GM13976 (cell line): ENCODE results near the gene NECTIN2.
"Not testable (repeated sequence)": the region's sequence is repeated elsewhere in the genome, so short reads cannot be mapped to it uniquely, and the experiment has no call there.

ENCODE experiments used
- DNase-seq: peaks from one replicate; pipeline ENCODE4 v3.0.0; 2012; ENCODE audit warnings: low spot score
- in situ Hi-C: fragments of 300-500 bp; cut with MboI; formaldehyde crosslinking; loops from one replicate; pipeline ENCODE4 v1.12.0; 2022; ENCODE audit warnings: low sequenced_read_pairs, mixed read lengths, inconsistent platforms; ENCODE audit not compliant: unreplicated experiment
- TF ChIP-seq, protein P1 (sequence below): IDR thresholded peaks from 2 replicates; pipeline ENCODE4 v1.5.1; 2012; ENCODE audit warnings: borderline replicate concordance, mild to moderate bottlenecking; ENCODE audit not compliant: insufficient read depth; ENCODE audit errors: extremely low read depth, missing control alignments, control extremely low read depth

The NECTIN2 gene

DNA sequence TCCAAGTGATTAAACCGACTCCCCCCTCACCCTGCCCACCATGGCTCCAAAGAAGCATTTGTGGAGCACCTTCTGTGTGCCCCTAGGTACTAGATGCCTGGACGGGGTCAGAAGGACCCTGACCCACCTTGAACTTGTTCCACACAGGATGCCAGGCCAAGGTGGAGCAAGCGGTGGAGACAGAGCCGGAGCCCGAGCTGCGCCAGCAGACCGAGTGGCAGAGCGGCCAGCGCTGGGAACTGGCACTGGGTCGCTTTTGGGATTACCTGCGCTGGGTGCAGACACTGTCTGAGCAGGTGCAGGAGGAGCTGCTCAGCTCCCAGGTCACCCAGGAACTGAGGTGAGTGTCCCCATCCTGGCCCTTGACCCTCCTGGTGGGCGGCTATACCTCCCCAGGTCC lies 61.5 kb downstream of the NECTIN2 start:
- no peak for DNase-seq
- TF ChIP-seq, protein P1, sequence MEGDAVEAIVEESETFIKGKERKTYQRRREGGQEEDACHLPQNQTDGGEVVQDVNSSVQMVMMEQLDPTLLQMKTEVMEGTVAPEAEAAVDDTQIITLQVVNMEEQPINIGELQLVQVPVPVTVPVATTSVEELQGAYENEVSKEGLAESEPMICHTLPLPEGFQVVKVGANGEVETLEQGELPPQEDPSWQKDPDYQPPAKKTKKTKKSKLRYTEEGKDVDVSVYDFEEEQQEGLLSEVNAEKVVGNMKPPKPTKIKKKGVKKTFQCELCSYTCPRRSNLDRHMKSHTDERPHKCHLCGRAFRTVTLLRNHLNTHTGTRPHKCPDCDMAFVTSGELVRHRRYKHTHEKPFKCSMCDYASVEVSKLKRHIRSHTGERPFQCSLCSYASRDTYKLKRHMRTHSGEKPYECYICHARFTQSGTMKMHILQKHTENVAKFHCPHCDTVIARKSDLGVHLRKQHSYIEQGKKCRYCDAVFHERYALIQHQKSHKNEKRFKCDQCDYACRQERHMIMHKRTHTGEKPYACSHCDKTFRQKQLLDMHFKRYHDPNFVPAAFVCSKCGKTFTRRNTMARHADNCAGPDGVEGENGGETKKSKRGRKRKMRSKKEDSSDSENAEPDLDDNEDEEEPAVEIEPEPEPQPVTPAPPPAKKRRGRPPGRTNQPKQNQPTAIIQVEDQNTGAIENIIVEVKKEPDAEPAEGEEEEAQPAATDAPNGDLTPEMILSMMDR = no peak
- in situ Hi-C loops = no loop called here

DNA sequence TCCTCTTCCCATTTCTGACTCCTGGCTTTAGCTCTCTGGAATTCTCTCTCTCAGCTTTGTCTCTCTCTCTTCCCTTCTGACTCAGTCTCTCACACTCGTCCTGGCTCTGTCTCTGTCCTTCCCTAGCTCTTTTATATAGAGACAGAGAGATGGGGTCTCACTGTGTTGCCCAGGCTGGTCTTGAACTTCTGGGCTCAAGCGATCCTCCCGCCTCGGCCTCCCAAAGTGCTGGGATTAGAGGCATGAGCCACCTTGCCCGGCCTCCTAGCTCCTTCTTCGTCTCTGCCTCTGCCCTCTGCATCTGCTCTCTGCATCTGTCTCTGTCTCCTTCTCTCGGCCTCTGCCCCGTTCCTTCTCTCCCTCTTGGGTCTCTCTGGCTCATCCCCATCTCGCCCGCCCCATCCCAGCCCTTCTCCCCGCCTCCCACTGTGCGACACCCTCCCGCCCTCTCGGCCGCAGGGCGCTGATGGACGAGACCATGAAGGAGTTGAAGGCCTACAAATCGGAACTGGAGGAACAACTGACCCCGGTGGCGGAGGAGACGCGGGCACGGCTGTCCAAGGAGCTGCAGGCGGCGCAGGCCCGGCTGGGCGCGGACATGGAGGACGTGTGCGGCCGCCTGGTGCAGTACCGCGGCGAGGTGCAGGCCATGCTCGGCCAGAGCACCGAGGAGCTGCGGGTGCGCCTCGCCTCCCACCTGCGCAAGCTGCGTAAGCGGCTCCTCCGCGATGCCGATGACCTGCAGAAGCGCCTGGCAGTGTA lies 62.2 kb downstream of the NECTIN2 start:
- in situ Hi-C loops = no loop called here
- TF ChIP-seq, protein P1 = no peak
- no peak for DNase-seq

DNA sequence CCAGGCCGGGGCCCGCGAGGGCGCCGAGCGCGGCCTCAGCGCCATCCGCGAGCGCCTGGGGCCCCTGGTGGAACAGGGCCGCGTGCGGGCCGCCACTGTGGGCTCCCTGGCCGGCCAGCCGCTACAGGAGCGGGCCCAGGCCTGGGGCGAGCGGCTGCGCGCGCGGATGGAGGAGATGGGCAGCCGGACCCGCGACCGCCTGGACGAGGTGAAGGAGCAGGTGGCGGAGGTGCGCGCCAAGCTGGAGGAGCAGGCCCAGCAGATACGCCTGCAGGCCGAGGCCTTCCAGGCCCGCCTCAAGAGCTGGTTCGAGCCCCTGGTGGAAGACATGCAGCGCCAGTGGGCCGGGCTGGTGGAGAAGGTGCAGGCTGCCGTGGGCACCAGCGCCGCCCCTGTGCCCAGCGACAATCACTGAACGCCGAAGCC lies 62.8 kb downstream of the NECTIN2 start:
- no peak for DNase-seq
- in situ Hi-C loops = no loop called here
- TF ChIP-seq, protein P1 = no peak

DNA sequence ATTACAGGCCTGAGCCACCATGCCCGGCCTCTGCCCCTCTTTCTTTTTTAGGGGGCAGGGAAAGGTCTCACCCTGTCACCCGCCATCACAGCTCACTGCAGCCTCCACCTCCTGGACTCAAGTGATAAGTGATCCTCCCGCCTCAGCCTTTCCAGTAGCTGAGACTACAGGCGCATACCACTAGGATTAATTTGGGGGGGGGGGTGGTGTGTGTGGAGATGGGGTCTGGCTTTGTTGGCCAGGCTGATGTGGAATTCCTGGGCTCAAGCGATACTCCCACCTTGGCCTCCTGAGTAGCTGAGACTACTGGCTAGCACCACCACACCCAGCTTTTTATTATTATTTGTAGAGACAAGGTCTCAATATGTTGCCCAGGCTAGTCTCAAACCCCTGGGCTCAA lies 63.7 kb downstream of the NECTIN2 start:
- in situ Hi-C loops = no loop called here
- TF ChIP-seq, protein P1 = no peak
- DNase-seq = no peak

DNA sequence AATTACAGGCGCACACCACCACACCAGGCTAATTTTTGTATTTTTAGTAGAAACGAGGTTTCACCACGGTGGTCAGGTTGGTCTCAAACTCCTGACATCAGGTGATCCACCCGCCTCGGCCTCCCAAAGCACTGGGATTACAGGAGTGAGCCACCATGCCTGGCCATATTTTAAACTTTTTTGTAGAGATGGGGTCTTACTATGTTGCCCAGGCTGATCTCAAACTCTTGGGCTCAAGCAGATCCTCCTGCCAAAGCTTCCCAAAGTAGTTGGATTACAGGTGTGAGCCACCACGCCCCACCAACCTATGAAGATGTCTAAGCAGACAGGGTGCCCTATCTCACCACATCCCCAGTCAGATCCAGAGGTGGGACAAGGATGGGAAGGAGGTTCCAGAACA lies 65.8 kb downstream of the NECTIN2 start:
- in situ Hi-C loops = not testable (repeated sequence)

DNA sequence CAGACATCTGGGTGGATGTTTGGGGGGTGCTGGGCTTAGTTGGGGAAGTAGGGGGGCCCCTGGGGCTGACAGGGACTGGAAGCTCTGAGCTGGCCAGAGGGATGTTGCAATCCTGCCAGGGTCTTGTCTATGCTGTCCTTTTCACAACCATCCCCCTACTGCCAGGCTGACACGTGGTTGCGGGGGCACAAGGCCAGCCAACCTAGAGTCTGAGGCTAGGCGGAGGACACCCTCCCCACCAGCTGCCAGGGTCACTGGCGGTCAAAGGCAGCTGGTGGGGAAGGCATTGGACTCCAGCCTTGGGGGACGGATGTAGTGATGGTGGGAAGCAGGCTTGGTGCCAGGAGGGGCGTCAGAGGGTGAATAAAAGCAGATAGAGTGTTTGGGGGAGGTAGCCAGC lies 66.8 kb downstream of the NECTIN2 start:
- TF ChIP-seq, protein P1 = no peak
- in situ Hi-C loops = no loop called here
- no peak for DNase-seq

More for the DNA sequence above, 65.8 kb downstream of the NECTIN2 start:
- not testable (repeated sequence) for DNase-seq

DNA sequence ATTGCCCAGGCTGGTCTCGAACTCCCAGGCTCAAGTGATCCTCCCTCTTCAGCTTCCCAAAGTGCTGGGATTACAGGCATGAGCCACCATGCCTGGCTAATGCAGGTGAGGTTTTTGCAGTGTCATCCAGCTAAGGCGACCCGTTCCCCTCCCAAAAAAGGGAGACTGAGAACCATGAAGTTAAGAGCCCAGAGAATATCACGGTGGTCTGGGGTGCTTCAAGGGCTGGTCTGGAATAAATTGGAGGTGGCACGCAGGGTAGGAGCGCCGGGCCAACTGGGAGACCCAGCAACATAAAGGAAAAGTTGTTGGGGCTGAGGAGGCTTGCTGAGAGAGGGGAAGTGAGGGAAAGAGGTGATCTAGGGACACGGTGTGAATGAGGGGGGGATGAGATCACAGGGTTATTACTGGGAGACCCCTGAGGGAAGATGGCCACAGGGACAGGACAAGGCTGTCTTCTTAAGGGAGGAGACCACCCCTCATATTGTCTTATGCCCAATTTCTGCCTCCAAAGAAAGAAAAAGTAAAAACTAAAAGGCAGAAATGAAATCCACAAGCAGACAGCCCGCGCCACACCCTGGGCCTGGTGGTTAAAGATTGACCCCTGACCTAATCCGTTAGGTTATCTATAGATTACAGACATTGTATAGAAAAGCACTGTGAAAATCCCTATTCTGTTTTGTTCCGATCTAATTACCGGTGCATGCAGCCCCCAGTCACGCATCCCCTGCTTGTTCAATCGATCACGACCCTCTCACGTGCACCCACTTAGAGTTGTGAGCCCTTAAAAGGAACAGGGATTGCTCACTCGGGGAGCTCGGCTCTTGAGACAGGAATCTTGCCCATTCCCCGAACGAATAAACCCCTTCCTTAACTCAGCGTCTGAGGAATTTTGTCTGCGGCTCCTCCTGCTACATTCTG lies 67.7 kb downstream of the NECTIN2 start:
- in situ Hi-C loops, DNase-seq: not testable (repeated sequence)

DNA sequence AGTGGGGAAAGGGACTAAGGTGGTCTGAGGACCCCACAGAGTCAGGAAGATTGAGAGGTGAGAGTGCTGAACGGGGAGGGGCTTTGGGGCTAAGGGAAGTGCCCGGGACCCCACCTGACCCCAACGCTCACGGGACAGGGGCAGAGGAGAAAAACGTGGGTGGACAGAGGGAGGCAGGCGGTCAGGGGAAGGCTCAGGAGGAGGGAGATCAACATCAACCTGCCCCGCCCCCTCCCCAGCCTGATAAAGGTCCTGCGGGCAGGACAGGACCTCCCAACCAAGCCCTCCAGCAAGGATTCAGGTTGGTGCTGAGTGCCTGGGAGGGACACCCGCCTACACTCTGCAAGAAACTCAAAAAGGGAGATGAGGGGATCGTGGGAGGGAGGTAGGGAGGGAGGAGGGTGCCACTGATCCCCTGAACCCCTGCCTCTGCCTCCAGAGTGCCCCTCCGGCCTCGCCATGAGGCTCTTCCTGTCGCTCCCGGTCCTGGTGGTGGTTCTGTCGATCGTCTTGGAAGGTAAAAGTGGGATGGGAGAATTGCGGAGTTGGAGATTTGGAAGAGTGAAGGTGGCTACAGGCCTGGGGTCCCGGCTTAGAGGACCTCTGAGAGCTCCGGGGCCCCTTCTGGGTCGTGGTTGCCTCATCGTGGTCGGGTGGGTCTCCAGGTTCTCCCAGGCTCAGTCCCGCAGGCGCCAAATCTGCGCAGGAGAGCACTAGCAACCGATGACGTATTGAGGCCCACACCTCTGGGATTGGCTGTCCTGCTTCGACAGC lies 68.5 kb downstream of the NECTIN2 start, which contains the start of gene APOC1:
Gene APOC1, plus strand, starts transcription at position 176 of the 774 bp plus-strand sequence. Its CDS starts 284 bp downstream, at position 460.
- peak; percentile 96 for DNase-seq
- in situ Hi-C loops = not testable (repeated sequence)
